Vagina (tissue), 2 donors: ENCODE data around the gene ZNF398. TPM values are rescaled to one million over a fixed set of nuclear protein-coding genes. Genes with fewer than 3 reads are reported as not detected.

Experiments
- DNase-seq, 2 donors: peaks; one replicate each; pipeline ENCODE4 v3.0.0-alpha.2; 2017; ENCODE audit errors: extremely low spot score in 2 of 2
- H3K27ac ChIP-seq: fragments of 200-600 bp; sonication (generic); one replicate; pipeline ENCODE4 v1.5.1; 2019
- H3K27me3 ChIP-seq: fragments of 200-600 bp; sonication (generic); one replicate; pipeline ENCODE4 v1.5.1; 2019
- H3K36me3 ChIP-seq, 2 donors: fragments of 200-600 bp; sonication (generic); one replicate each; pipeline ENCODE4 v1.5.1; 2017 to 2019
- H3K4me1 ChIP-seq: fragments of 200-600 bp; sonication (generic); one replicate; pipeline ENCODE4 v1.5.1; 2019
- H3K4me3 ChIP-seq, 2 donors: fragments of 200-600 bp; sonication (generic); 1 replicate in 1 of 2; 2 replicates in 1 of 2; pipeline ENCODE4 v1.5.1; 2016 to 2019
- H3K9me3 ChIP-seq: fragments of 200-600 bp; sonication (generic); one replicate; pipeline ENCODE4 v1.5.1; 2019
- POLR2A ChIP-seq, 2 donors: fragments of 450-650 bp; IDR thresholded peaks; one replicate each; pipeline ENCODE4 v1.6.1; 2017; ENCODE audit warnings: antibody characterized with exemption in 2 of 2, mild to moderate bottlenecking in 2 of 2, moderate library complexity in 2 of 2
- POLR2AphosphoS5 ChIP-seq, 2 donors: sonication (generic); formaldehyde crosslinking; IDR thresholded peaks; one replicate each; pipeline ENCODE4 v1.9.0; 2017; ENCODE audit warnings: antibody characterized with exemption in 2 of 2, mild to moderate bottlenecking in 2 of 2, low read depth in 1 of 2; ENCODE audit not compliant: insufficient read depth in 1 of 2
- intact Hi-C: fragments of 100-400 bp; cut with DNase I; formaldehyde crosslinking; loops from one replicate; pipeline ENCODE4 v1.15.1; 2023
- total RNA-seq: library from RNA; depleted of rRNA; stranded (reverse); fragments of >200 nt; gene quantifications from one replicate; pipeline ENCODE4 v1.2.3, GENCODE V29; 2016
- TF ChIP-seq, protein P1 (sequence below), 3 experiments: fragments of 450-650 bp in 2 of 3; fragments of 200-600 bp in 1 of 3; sonication (generic) in 1 of 3; IDR thresholded peaks; one replicate each; pipeline ENCODE4 v1.5.1; 2017 to 2019; ENCODE audit warnings: antibody characterized with exemption in 3 of 3, mild to moderate bottlenecking in 2 of 3, moderate library complexity in 2 of 3

Gene ZNF398
- total RNA-seq, 1 donor from 2014 or later = 21.4 TPM

DNA sequence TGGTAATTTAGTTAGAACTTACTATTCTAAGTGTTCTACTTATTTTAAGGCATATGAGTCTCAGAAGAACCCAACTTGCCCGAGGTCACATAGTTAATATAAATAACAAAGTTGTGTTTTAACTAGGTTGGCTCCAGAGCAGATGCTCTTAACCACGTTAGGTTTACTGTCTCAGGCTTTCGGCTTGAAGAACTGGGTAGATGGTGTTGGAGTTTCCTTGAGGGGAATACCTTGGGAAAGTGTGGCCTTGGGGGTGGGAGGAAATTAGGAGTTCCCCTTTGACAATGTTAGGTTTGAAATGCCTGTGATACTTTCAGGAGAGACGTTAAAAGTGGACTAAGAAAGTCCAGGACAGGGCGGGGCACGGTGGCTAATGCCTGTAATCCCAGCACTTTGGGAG is 9.6 kb downstream of the ZNF398 start:
- Histone ChIP-seq H3K27me3 (no peaks in the 10 kb centered on the region), H3K36me3 (peaks cover 3 to 35% of the 10 kb centered on the region in 2 donors), H3K4me1 (peaks cover 14% of the 10 kb centered on the region), H3K4me3 (no peak overlapping the region), H3K27ac (no peak overlapping the region), H3K9me3 (no peaks in the 10 kb centered on the region)
- no peak for DNase-seq
- intact Hi-C loops = loop anchor here (10.0 kb wide), 2 partner anchors 62 to 1732 kb away; partner anchors contain the start of gene ZNF786
- no peak for TF ChIP-seq POLR2AphosphoS5 (IDR thresholded peaks at IDR 0.05; ENCODE audit: insufficient read depth in 1 of 2, low read depth in 1 of 2)
- TF ChIP-seq, protein P1, sequence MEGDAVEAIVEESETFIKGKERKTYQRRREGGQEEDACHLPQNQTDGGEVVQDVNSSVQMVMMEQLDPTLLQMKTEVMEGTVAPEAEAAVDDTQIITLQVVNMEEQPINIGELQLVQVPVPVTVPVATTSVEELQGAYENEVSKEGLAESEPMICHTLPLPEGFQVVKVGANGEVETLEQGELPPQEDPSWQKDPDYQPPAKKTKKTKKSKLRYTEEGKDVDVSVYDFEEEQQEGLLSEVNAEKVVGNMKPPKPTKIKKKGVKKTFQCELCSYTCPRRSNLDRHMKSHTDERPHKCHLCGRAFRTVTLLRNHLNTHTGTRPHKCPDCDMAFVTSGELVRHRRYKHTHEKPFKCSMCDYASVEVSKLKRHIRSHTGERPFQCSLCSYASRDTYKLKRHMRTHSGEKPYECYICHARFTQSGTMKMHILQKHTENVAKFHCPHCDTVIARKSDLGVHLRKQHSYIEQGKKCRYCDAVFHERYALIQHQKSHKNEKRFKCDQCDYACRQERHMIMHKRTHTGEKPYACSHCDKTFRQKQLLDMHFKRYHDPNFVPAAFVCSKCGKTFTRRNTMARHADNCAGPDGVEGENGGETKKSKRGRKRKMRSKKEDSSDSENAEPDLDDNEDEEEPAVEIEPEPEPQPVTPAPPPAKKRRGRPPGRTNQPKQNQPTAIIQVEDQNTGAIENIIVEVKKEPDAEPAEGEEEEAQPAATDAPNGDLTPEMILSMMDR (IDR thresholded peaks at IDR 0.05) = no peak
- TF ChIP-seq POLR2A (IDR thresholded peaks at IDR 0.05) = no peak

- intact Hi-C loops = no loop called here
- H3K36me3 ChIP-seq = peaks cover 0 to 23% of the 10 kb centered on the region in 2 donors
- no peak overlapping the region for H3K4me3 ChIP-seq
- no peak overlapping the region for H3K27ac ChIP-seq
- TF ChIP-seq POLR2A (IDR thresholded peaks at IDR 0.05) (no peak), POLR2AphosphoS5 (IDR thresholded peaks at IDR 0.05; ENCODE audit: insufficient read depth in 1 of 2, low read depth in 1 of 2) (no peak)
- TF ChIP-seq, protein P1 (IDR thresholded peaks at IDR 0.05) = no peak
- no peak for DNase-seq
- H3K4me1 ChIP-seq = no peaks in the 10 kb centered on the region
- no peaks in the 10 kb centered on the region for H3K9me3 ChIP-seq
- no peaks in the 10 kb centered on the region for H3K27me3 ChIP-seq
These were observed 14.1 kb downstream of the ZNF398 start for GRCh38 chr7:149161241-149161848.

- Histone ChIP-seq H3K4me1 (no peaks in the 10 kb centered on the region), H3K27ac (no peak overlapping the region), H3K36me3 (peaks cover 0 to 51% of the 10 kb centered on the region in 2 donors), H3K4me3 (no peak overlapping the region), H3K9me3 (no peaks in the 10 kb centered on the region), H3K27me3 (no peaks in the 10 kb centered on the region)
- intact Hi-C loops = no loop called here
- no peak for DNase-seq
- TF ChIP-seq POLR2AphosphoS5 (IDR thresholded peaks at IDR 0.05; ENCODE audit: insufficient read depth in 1 of 2, low read depth in 1 of 2) = no peak
- TF ChIP-seq, protein P1 (IDR thresholded peaks at IDR 0.05) = no peak
- TF ChIP-seq POLR2A (IDR thresholded peaks at IDR 0.05) = no peak
These were observed 18.9 kb downstream of the ZNF398 start for GRCh38 chr7:149166142-149166541.

GRCh38 chr7:149166630-149167352 is 19.5 kb downstream of the ZNF398 start:
- no peak for DNase-seq
- Histone ChIP-seq H3K36me3 (peaks cover 0 to 57% of the 10 kb centered on the region in 2 donors), H3K4me1 (no peaks in the 10 kb centered on the region), H3K9me3 (no peaks in the 10 kb centered on the region), H3K27ac (no peak overlapping the region), H3K27me3 (no peaks in the 10 kb centered on the region), H3K4me3 (no peak overlapping the region)
- intact Hi-C loops = no loop called here
- TF ChIP-seq POLR2AphosphoS5 (IDR thresholded peaks at IDR 0.05; ENCODE audit: insufficient read depth in 1 of 2, low read depth in 1 of 2) (no peak), POLR2A (IDR thresholded peaks at IDR 0.05) (no peak)
- TF ChIP-seq, protein P1 (IDR thresholded peaks at IDR 0.05) = no peak
